Middle frontal gyrus (tissue), 1 donor: ENCODE data around the gene OR51A7.
"Not testable (repeated sequence)": the region's sequence is repeated elsewhere in the genome, so short reads cannot be mapped to it uniquely, and the experiment has no call there.

Source experiments
- DNase-seq: peaks from one replicate; pipeline ENCODE4 v3.0.0-alpha.2; 2015; ENCODE audit warnings: low spot score; ENCODE audit errors: extremely low spot score

The OR51A7 gene

GRCh38 chr11:4903484-4903883, at the start of gene OR51A7:
OR51A7 (plus strand) TSS chr11:4903783; CDS start chr11:4907370, 3,587 bp downstream.
- DNase-seq: no peak

GRCh38 chr11:4854286-4854685, 49.3 kb upstream of the OR51A7 start:
- DNase-seq: not testable (repeated sequence)

GRCh38 chr11:4862447-4863236, 40.9 kb upstream of the OR51A7 start:
- DNase-seq: no peak

- no peak for DNase-seq
Measured at GRCh38 chr11:4863876-4864275, 39.7 kb upstream of the OR51A7 start.

- no peak for DNase-seq
Measured at GRCh38 chr11:4865855-4866254, 37.7 kb upstream of the OR51A7 start.

- no peak for DNase-seq
Measured at GRCh38 chr11:4881188-4881587, 22.4 kb upstream of the OR51A7 start.

- DNase-seq: no peak
Measured at GRCh38 chr11:4881860-4882500, 21.6 kb upstream of the OR51A7 start, which contains the start of gene OR51T1. OR51T1 (plus strand) TSS chr11:4881900; CDS start chr11:4881900, 0 bp downstream.

- DNase-seq: no peak
Measured at GRCh38 chr11:4882543-4882942, 21.0 kb upstream of the OR51A7 start.

- DNase-seq: no peak
Measured at GRCh38 chr11:4884361-4884760, 19.2 kb upstream of the OR51A7 start.

GRCh38 chr11:4886186-4886585, 17.4 kb upstream of the OR51A7 start:
- no peak for DNase-seq

GRCh38 chr11:4887591-4887990, 16.0 kb upstream of the OR51A7 start:
- no peak for DNase-seq

- DNase-seq: no peak
Measured at GRCh38 chr11:4890279-4890678, 13.3 kb upstream of the OR51A7 start.

GRCh38 chr11:4891996-4892640, 11.5 kb upstream of the OR51A7 start:
- no peak for DNase-seq

GRCh38 chr11:4916581-4916980, 13.0 kb downstream of the OR51A7 start:
- no peak for DNase-seq

GRCh38 chr11:4919250-4919649, 15.7 kb downstream of the OR51A7 start, which contains the start of gene OR51G2:
OR51G2 (minus strand) TSS chr11:4919350; CDS start chr11:4915663, 3,687 bp downstream.
- no peak for DNase-seq

GRCh38 chr11:4921796-4922195, 18.2 kb downstream of the OR51A7 start:
- DNase-seq: no peak

GRCh38 chr11:4922304-4922703, 18.7 kb downstream of the OR51A7 start:
- no peak for DNase-seq

- DNase-seq: no peak
Measured at GRCh38 chr11:4924239-4924638, 20.7 kb downstream of the OR51A7 start, which contains the start of gene OR51G1. OR51G1 (minus strand) TSS chr11:4924339; CDS start chr11:4924339, 0 bp downstream.

GRCh38 chr11:4926608-4927007, 23.0 kb downstream of the OR51A7 start:
- no peak for DNase-seq

GRCh38 chr11:4932751-4933150, 29.2 kb downstream of the OR51A7 start:
- no peak for DNase-seq

- no peak for DNase-seq
Measured at GRCh38 chr11:4936745-4937144, 33.2 kb downstream of the OR51A7 start.

- no peak for DNase-seq
Measured at GRCh38 chr11:4947505-4947904, 43.9 kb downstream of the OR51A7 start, which contains the start of gene OR51A4. OR51A4 (minus strand) TSS chr11:4947605; CDS start chr11:4947100, 505 bp downstream.
